SK-N-SH treated with all-trans-retinoic acid at 6 μM for 48 hours (cell line): ENCODE measurements around the gene KREMEN1.

Experiments used
- ATAC-seq: fragments of 200-7000 bp; cut with Tn5 transposase; 3 replicates; pipeline ENCODE4 v1.9.1; 2020; ENCODE audit warnings: mild to moderate bottlenecking, moderate library complexity
- ARNTL ChIP-seq: fragments of 450-650 bp; formaldehyde crosslinking; IDR thresholded peaks from 2 replicates; pipeline ENCODE4 v1.5.0; 2020; ENCODE audit warnings: low read depth, mild to moderate bottlenecking, moderate library complexity, borderline replicate concordance
- BACH2 ChIP-seq: fragments of 250-450 bp; sonication (Bioruptor Pico); IDR thresholded peaks from 2 replicates; pipeline ENCODE4 v1.9.0; 2021; ENCODE audit warnings: mild to moderate bottlenecking, borderline replicate concordance
- CSDC2 ChIP-seq: fragments of 250-450 bp; sonication (Bioruptor Pico); IDR thresholded peaks from 2 replicates; pipeline ENCODE4 v1.5.0; 2020; ENCODE audit warnings: mild to moderate bottlenecking, moderate library complexity
- CSRNP3 ChIP-seq: fragments of 250-450 bp; sonication (Bioruptor Pico); IDR thresholded peaks from 2 replicates; pipeline ENCODE4 v1.5.1; 2021; ENCODE audit warnings: mild to moderate bottlenecking, moderate library complexity
- ESRRG ChIP-seq: fragments of 250-450 bp; sonication (Bioruptor Pico); IDR thresholded peaks from 2 replicates; pipeline ENCODE4 v1.6.1; 2021; ENCODE audit warnings: mild to moderate bottlenecking
- GLIS3 ChIP-seq: fragments of 250-450 bp; sonication (Bioruptor Pico); IDR thresholded peaks from 2 replicates; pipeline ENCODE4 v1.5.0; 2020; ENCODE audit warnings: mild to moderate bottlenecking, moderate library complexity
- ISL1 ChIP-seq: fragments of 250-450 bp; sonication (Bioruptor Pico); IDR thresholded peaks from 2 replicates; pipeline ENCODE4 v2.1.2; 2022; ENCODE audit warnings: mild to moderate bottlenecking, moderate library complexity
- OSR1 ChIP-seq: fragments of 250-450 bp; sonication (Bioruptor Pico); IDR thresholded peaks from 2 replicates; pipeline ENCODE4 v1.8.0; 2022; ENCODE audit warnings: moderate library complexity, mild to moderate bottlenecking, inconsistent platforms
- PATZ1 ChIP-seq: fragments of 250-450 bp; sonication (Bioruptor Pico); IDR thresholded peaks from 2 replicates; pipeline ENCODE4 v1.8.0; 2020; ENCODE audit warnings: mild to moderate bottlenecking, moderate library complexity, borderline replicate concordance
- POU6F1 ChIP-seq: fragments of 250-450 bp; sonication (Bioruptor Pico); IDR thresholded peaks from 2 replicates; pipeline ENCODE4 v1.8.0; 2021; ENCODE audit warnings: low read depth, mild to moderate bottlenecking, moderate library complexity, borderline replicate concordance
- RARB ChIP-seq: fragments of 250-450 bp; sonication (Bioruptor Pico); IDR thresholded peaks from 2 replicates; pipeline ENCODE4 v1.8.0; 2021; ENCODE audit warnings: mild to moderate bottlenecking, moderate library complexity
- SNAI2 ChIP-seq: fragments of 250-450 bp; sonication (Bioruptor Pico); IDR thresholded peaks from 2 replicates; pipeline ENCODE4 v1.5.0; 2020; ENCODE audit warnings: mild to moderate bottlenecking, moderate library complexity
- TCF4 ChIP-seq: fragments of 250-450 bp; sonication (Bioruptor Pico); IDR thresholded peaks from 2 replicates; pipeline ENCODE4 v1.8.0; 2021; ENCODE audit warnings: mild to moderate bottlenecking, moderate library complexity, borderline replicate concordance
- TOX ChIP-seq: fragments of 250-450 bp; sonication (Bioruptor Pico); IDR thresholded peaks from 2 replicates; pipeline ENCODE4 v1.8.0; 2021; ENCODE audit warnings: mild to moderate bottlenecking, moderate library complexity, borderline replicate concordance
- ZC3H10 ChIP-seq: fragments of 250-450 bp; sonication (Bioruptor Pico); IDR thresholded peaks from 2 replicates; pipeline ENCODE4 v1.5.1; 2021; ENCODE audit warnings: mild to moderate bottlenecking, moderate library complexity
- ZFP3 ChIP-seq: fragments of 250-450 bp; sonication (Bioruptor Pico); IDR thresholded peaks from 2 replicates; pipeline ENCODE4 v1.5.0; 2020; ENCODE audit warnings: mild to moderate bottlenecking, moderate library complexity
- ZFP30 ChIP-seq: fragments of 450-650 bp; formaldehyde crosslinking; IDR thresholded peaks from 2 replicates; pipeline ENCODE4 v1.5.0; 2022; ENCODE audit warnings: mild to moderate bottlenecking, moderate library complexity
- ZNF565 ChIP-seq: fragments of 450-650 bp; formaldehyde crosslinking; conservative IDR thresholded peaks from 2 replicates; pipeline ENCODE4 v1.5.0; 2020; ENCODE audit warnings: low read depth, mild to moderate bottlenecking, moderate library complexity
- TF ChIP-seq, protein P1 (sequence below): fragments of 250-450 bp; sonication (Bioruptor Pico); IDR thresholded peaks from 2 replicates; pipeline ENCODE4 v1.5.1; 2020; ENCODE audit warnings: low read depth, mild to moderate bottlenecking, moderate library complexity
- TF ChIP-seq, protein P2 (sequence below): fragments of 250-450 bp; sonication (Bioruptor Pico); IDR thresholded peaks from 2 replicates; pipeline ENCODE4 v1.5.0; 2020; ENCODE audit warnings: mild to moderate bottlenecking, moderate library complexity

The KREMEN1 gene

DNA sequence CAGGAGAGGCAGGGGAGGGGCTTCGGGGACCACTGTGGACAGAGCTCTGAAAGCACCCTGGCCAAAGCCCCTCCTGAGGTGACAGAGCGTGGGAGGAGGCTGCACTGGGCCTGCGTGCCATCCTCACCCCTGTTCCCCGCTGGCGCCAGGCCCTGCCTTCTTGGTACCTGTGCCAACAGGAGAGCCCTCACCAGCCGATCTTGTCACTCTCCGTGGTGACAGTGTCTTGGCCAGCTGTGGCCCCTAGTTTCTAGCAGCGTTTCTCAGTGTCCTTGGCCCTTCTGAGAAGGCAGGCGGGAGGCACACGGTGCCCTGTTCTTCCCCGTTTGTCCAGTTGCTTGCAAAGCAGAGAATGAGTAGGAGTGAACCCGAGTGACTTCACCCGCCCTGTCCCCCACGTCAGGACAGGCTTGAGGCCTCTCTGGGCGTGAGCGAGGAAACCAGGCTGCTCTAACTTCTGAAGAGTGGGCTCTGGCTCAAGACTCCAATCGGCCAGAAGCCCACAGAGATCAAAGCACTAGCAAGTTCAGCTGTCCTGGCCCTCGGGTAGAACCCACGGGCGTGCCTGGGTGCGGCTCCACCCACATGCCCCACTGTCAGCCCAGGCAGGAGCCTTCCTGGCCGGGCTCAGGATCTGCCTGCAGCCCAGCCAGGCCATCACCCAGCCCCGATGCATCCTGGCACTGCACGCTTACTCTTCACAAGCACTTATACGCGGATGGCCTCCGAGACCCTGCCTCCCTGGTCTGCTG is 72.7 kb downstream of the KREMEN1 start (continued):
- TF ChIP-seq, protein P1, sequence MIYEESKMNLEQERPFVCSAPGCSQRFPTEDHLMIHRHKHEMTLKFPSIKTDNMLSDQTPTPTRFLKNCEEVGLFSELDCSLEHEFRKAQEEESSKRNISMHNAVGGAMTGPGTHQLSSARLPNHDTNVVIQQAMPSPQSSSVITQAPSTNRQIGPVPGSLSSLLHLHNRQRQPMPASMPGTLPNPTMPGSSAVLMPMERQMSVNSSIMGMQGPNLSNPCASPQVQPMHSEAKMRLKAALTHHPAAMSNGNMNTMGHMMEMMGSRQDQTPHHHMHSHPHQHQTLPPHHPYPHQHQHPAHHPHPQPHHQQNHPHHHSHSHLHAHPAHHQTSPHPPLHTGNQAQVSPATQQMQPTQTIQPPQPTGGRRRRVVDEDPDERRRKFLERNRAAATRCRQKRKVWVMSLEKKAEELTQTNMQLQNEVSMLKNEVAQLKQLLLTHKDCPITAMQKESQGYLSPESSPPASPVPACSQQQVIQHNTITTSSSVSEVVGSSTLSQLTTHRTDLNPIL: no peak
- TF ChIP-seq CSRNP3 (CRISPR knock-in tag): no peak

GRCh38 chr22:29146091-29146560 is 73.3 kb downstream of the KREMEN1 start:
- no peak for ATAC-seq

GRCh38 chr22:29146771-29147170 is 73.9 kb downstream of the KREMEN1 start:
- ATAC-seq: no peak
- no peak for TF ChIP-seq TCF4 (CRISPR knock-in tag)
- TF ChIP-seq, protein P2, sequence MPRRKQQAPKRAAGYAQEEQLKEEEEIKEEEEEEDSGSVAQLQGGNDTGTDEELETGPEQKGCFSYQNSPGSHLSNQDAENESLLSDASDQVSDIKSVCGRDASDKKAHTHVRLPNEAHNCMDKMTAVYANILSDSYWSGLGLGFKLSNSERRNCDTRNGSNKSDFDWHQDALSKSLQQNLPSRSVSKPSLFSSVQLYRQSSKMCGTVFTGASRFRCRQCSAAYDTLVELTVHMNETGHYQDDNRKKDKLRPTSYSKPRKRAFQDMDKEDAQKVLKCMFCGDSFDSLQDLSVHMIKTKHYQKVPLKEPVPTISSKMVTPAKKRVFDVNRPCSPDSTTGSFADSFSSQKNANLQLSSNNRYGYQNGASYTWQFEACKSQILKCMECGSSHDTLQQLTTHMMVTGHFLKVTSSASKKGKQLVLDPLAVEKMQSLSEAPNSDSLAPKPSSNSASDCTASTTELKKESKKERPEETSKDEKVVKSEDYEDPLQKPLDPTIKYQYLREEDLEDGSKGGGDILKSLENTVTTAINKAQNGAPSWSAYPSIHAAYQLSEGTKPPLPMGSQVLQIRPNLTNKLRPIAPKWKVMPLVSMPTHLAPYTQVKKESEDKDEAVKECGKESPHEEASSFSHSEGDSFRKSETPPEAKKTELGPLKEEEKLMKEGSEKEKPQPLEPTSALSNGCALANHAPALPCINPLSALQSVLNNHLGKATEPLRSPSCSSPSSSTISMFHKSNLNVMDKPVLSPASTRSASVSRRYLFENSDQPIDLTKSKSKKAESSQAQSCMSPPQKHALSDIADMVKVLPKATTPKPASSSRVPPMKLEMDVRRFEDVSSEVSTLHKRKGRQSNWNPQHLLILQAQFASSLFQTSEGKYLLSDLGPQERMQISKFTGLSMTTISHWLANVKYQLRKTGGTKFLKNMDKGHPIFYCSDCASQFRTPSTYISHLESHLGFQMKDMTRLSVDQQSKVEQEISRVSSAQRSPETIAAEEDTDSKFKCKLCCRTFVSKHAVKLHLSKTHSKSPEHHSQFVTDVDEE (CRISPR knock-in tag): no peak
- no peak for TF ChIP-seq ZC3H10 (CRISPR knock-in tag)
- TF ChIP-seq, protein P1: no peak
- TF ChIP-seq ZFP3 (CRISPR knock-in tag): no peak
- TF ChIP-seq ZNF565 (CRISPR knock-in tag): no peak
- TF ChIP-seq TOX (CRISPR knock-in tag): no peak
- TF ChIP-seq BACH2 (CRISPR knock-in tag): no peak
- no peak for TF ChIP-seq ISL1
- TF ChIP-seq RARB (CRISPR knock-in tag): no peak
- no peak for TF ChIP-seq CSRNP3 (CRISPR knock-in tag)
- no peak for TF ChIP-seq SNAI2 (CRISPR knock-in tag)
- TF ChIP-seq PATZ1 (CRISPR knock-in tag): no peak
- TF ChIP-seq ARNTL (CRISPR knock-in tag): no peak
- TF ChIP-seq POU6F1 (CRISPR knock-in tag): no peak
- TF ChIP-seq ESRRG (CRISPR knock-in tag): no peak
- TF ChIP-seq ZFP30: no peak
- TF ChIP-seq GLIS3 (CRISPR knock-in tag): no peak
- no peak for TF ChIP-seq OSR1 (CRISPR knock-in tag)
- no peak for TF ChIP-seq CSDC2 (CRISPR knock-in tag)

More at GRCh38 chr22:29146091-29146560, 73.3 kb downstream of the KREMEN1 start:
- TF ChIP-seq GLIS3 (CRISPR knock-in tag): no peak
- TF ChIP-seq CSDC2 (CRISPR knock-in tag): no peak
- TF ChIP-seq SNAI2 (CRISPR knock-in tag): no peak
- TF ChIP-seq ISL1: no peak
- TF ChIP-seq TCF4 (CRISPR knock-in tag): no peak
